Activated T-helper 9 cell treated with anti-CD3 and anti-CD28 coated beads, Interleukin-2, amount 50 U/mL, for 16 hours (primary cell): ENCODE measurements around the gene PLAGL2.
"Not testable (repeated sequence)": the region's sequence is repeated elsewhere in the genome, so short reads cannot be mapped to it uniquely, and the experiment has no call there.

Source experiments
- DNase-seq: peaks from one replicate; pipeline ENCODE4 v3.0.0-alpha.2; 2020; ENCODE audit warnings: low read depth

Gene PLAGL2, protein sequence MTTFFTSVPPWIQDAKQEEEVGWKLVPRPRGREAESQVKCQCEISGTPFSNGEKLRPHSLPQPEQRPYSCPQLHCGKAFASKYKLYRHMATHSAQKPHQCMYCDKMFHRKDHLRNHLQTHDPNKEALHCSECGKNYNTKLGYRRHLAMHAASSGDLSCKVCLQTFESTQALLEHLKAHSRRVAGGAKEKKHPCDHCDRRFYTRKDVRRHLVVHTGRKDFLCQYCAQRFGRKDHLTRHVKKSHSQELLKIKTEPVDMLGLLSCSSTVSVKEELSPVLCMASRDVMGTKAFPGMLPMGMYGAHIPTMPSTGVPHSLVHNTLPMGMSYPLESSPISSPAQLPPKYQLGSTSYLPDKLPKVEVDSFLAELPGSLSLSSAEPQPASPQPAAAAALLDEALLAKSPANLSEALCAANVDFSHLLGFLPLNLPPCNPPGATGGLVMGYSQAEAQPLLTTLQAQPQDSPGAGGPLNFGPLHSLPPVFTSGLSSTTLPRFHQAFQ

DNA sequence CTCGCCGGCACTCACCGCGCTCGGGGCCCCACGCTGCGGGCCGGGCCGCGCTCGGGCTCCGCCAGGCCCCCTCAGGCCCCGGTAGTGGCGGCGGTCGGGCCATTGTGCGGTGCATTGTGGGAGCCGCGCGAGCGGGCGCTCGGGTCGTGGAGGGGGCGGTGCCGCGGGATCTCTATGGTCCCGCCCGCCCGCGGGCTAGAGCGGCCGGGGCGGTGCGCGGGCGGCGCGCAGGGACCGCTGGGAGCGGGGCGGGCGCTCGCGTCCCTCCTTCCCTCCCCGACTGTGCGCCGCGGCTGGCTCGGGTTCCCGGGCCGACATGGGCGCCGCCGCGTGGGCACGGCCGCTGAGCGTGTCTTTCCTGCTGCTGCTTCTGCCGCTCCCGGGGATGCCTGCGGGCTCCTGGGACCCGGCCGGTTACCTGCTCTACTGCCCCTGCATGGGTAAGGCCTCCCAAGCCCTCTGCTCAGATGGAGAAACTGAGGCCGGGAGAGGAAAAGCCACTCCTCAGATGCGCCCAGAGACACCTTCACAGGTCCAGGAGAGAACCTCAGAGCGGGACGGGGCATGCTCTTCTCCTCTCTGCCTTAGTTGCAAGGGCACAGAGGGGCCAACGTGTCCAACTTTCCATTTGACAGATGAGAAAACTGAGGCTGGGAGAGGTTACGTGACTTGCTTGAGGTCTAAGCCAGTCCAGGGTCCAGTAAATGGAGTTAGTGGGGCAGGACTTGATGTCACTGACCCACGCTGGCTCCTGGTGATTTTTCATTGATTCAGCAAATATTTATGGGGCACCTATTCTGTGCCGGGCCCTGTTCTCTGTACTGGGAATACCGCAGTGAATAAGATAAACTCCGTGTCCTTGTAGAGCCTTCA, at the start of gene PLAGL2, which contains the start of gene POFUT1:
Gene PLAGL2, minus strand, starts transcription at position 118 of the 873 bp plus-strand sequence. CDS start 5,565 bp downstream, outside the sequence.
Gene POFUT1, plus strand, starts transcription at position 255 of the 873 bp plus-strand sequence. Its CDS starts 62 bp downstream, at position 317.
- DNase-seq = peak; percentile 87

DNA sequence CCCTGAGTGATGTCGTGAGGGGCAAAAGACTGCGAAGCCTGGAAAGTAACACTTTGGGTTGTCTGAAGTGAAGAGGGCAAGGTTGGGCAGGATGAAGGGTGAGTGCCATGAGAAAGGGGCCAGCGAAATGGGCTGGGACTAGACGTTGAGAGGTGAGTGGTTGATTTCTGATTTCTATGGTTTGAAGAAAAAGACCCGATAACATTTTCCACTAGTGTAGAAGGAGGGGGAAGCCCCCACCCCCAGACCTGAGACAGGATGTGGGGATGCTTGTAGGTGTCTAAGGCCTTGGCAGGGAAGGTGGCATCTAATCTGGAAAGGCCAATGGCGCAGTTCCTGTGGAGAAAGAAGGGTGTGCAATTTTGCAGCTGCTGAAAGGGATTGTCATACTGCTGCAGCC, 44.6 kb upstream of the PLAGL2 start:
- DNase-seq = peak; percentile 63

DNA sequence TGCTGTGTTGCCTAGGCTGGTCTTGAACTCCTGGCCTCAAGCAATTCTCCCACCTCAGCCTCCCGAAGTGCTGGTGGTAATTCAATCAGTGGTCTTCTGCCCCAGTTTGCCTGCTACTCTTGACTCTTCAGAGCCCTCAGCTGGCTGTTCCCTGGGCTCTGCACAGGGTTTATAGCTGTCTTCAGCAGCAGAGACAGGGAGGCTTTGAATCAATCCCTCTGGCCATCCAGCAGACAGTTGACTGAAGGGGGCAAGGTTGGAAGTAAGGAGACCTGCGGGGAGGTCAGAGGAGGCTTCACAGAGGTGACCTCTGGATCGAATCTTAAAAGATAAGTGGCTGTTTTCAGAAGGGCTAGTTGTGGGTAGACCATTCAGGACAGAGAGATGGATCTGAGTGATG, 43.9 kb upstream of the PLAGL2 start:
- no peak for DNase-seq

DNA sequence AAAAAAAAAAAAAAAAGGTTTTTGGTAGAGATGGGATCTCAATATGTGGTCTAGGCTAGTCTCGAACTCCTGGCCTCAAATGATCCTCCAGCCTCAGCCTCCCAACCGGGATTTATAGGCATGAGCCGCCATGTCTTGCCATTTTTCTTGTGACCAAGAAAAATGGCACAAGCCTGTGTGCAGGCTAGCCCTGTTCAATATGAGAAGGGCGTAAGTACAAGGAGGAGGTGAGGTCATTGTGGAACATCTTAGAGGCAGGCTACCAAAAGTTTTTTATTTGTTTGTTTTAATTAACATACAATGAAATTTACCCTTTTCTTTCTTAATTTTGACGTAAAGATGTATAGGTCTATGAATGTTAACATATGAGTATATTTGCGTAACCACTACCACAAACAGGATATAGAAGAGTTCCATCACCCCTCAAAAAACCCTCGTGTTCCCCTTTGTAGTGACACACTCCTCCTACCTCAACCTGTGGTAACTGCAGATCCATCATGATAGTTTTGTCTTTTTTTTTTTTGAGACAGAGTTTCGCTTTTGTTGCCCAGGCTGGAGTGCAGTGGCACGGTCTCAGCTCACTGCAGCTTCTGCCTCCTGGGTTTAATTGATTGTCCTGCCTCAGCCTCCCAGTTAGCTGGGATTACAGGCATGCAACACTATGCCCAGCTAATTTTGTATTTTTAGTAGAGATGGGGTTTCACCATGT, 41.6 kb upstream of the PLAGL2 start:
- no peak for DNase-seq

DNA sequence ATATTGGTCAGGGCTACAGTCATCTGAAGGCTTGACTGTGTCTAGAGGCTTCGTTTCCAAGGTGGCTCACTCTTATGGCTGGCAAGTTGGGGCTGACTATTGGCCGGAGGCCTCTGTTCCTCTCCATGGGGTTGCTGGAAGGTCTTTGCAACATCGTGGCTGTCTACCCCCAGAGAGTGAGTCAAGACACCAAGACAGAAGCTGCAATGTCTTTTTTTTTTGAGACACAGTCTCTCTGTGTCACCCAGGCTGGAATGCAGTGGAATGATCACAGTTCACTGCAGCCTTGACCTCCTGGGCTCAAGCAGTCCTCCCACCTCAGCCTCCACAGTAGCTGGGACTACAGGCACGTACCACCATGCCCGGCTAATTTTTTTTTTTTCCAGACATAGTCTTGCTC, 40.5 kb upstream of the PLAGL2 start:
- DNase-seq = no peak

DNA sequence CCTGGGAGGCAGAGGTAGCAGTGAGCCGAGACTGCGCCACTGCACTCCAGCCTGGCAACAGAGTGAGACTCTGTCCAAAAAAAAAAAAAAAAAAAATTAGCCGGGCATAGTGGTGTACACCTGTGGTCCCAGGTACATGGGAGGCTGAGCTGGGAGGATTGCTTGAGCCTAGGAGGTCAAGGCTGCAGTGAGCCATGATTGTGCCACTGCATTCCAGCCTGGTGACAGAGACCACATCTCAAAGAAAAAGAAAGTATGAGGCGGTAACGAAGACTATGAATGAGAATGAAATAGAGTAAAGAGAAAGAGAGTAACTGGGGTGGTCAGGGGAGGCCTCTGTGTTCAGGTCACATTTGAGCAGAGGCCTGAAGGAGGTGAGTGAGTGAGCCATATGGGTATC, 38.7 kb upstream of the PLAGL2 start:
- not testable (repeated sequence) for DNase-seq

DNA sequence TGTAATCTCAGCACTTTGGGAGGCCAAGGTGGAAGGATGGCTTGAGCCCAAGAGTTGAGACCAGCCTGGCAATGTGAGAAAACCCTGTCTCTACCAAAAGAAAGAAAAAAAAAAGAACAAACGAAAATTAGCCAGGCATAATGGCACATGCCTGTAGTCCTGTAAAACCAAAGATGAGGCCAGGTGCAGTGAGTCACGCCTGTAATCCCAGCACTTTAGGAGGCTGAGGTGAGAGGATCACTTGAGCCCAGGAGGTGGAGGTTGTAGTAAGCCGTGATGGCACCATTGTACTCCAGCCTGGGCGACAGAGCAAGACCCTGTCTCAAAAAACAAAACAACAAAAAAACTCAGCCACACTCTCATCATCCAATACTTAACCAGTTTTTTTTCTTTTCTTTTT, 37.4 kb upstream of the PLAGL2 start:
- DNase-seq = no peak

DNA sequence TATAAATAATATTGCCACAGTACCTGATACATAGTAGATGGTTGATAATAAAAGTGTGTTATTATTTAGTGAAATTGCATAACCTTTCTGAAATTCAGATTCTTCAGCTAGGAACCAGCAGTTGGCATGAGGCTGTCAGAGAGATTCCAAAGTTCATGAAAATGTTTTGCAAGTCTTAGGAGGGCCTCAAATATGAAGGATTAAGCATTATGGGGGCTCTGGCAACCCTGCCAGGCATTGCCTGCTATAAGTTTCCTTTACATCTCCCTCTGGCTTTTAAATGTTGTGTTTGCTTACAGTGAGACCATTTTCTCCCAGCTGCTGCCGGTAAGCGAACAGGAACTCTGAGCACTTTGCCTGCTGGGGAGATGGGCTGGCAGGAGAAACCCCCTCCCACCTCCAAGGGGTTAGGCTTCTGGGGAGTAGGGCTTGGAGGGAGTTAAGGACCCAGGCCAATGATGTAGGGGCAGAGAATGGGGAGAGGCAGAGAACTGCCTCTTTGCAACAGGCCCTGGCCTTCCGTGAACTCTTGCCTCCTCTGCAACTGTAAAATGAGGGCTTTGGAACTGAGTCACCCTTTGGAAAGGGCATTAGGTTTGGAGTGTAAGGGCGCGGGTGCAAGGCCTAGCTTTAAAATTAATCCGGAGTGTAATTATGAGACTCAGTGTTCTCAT, 36.7 kb upstream of the PLAGL2 start:
- no peak for DNase-seq

DNA sequence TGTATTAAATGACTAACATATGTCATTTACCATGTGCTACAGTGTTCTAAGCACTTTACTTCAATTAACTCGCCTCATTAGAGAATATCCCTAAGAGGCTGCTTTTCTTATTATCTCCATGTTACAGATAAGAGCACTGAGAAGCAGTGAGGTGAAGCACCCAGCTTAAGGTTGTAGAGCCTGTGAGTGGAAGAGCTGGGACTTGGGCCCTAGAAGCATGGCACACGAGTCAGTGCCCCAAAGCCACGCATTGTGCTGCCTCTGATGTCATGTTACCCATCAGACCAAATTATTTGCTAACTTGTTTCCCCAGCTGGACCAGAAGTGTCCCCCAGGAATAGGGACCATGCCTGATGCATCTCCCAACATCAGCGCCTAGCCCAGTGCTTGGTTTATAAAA, 34.3 kb upstream of the PLAGL2 start:
- DNase-seq = no peak

DNA sequence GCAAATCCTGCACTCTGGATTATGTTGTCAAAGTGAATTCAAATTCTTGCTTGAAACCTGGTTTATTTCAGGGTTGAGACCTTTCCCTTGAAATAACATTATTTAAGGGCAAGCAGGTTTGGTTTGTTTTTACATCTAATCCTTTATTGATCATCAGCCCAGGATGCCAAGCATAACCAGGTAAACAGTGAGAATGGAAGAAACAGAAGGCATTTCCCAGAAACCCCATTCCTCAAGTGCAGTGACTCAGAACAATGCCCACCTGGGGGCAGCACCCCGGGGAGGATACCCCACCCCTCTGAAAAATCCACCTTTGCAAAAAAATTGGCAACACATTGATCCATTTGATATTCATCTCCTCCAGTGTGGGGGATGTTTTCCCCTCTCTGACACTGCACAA, 32.7 kb upstream of the PLAGL2 start:
- DNase-seq = no peak

DNA sequence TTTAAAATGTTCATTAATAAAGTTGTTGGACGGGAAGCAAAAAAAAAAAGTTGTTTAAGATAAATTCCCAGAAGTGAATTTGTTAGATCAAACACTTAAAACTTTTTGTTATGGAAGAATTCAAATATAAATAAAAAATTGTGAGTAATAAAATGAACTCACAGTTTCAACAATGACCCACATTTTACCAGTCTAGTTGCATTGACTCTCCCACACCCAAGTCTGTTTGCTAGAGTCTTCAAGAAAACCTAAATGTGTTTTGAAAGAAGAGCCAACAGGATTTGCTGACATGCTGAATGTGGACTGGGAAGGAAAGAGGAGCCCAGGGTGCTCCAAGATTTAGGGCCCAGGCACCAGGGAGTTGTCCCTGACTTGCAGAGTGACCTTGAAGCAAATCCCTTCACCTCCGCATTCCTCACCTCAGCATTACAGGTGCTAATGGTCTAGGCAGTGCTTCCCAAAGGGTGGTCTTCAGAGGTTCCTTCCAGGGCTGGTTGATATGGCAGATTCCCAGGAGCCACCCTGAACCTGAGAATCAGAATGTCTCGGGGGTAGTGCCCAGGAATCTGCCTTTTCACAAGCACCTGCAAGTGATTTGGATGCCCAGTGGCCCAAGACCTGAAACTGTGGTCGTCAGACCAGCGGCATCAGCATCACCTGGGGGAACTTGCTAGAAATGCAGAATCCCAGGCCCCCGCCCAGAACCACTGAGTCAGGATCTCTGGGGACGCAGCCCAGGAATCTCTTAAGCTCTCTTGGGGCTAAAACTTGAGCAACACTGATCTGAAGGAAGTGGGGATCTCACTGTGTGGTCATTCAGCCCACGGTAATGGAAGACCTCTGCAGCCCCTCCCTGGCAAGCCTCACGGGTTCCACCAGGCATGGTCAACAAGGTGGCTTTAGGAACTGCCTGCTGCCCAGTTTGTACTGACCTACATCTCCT, 31.2 kb upstream of the PLAGL2 start:
- DNase-seq = no peak

DNA sequence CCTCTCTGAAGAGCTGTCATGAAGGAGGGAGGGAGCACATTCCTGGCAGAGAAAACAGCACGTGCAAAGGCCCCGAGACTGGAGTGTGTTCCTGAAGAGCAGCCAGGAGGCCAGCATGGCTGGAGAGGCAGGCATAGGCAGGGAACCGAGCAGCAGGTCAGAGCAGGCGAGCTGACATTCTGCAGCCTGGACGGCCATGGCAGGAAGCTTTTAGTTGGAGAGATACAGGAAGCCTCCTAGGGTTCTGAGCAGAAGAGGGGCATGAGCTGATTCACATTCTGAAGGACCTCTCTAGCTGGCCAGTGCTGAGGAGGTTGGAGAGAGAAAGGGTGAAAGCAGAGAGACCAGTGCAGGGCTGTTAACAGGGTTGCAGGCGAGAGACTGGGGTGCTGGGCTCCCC, 29.9 kb upstream of the PLAGL2 start:
- no peak for DNase-seq

DNA sequence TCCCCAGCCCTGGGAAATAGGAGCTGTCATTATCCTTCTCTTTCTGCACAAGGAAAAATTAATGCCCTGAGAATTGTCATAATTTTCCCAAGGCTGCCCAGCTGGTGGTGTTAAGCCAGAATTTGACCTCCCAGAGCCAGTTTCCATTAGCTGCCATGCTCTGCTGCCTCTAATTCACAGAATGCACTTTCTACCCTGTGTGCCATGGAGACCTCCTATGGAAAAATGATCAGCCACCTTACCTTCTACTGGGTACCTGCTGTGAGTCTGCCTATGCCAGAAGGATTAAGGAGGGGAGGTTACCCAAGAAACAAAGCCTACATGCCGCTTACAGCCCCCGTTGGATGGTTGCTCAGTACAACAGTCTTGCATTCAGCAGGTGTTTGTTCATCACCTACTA, 29.3 kb upstream of the PLAGL2 start:
- no peak for DNase-seq

DNA sequence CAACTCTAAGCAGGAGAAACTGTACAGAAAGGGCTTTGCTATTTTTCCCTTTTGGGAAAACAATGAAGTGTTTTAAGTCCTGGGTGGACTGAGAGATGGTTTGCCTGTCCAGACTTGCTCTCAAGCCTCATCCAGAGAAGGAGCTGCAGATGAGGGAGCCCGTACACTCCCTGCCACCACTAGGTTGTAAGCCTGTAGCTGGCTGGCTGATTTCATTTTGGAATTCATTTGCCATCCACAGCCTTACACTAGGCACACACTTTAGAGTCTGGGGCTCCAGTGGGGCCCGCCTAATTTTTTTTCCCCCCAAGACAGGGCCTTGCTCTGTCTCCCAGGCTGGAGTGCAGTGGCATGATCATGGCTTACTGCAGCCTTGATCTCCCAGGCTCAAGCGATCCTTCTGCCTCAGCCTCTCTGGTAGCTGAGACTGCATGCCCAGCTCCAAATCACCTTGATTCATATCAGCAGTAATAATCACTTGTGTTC, 28.5 kb upstream of the PLAGL2 start:
- no peak for DNase-seq

DNA sequence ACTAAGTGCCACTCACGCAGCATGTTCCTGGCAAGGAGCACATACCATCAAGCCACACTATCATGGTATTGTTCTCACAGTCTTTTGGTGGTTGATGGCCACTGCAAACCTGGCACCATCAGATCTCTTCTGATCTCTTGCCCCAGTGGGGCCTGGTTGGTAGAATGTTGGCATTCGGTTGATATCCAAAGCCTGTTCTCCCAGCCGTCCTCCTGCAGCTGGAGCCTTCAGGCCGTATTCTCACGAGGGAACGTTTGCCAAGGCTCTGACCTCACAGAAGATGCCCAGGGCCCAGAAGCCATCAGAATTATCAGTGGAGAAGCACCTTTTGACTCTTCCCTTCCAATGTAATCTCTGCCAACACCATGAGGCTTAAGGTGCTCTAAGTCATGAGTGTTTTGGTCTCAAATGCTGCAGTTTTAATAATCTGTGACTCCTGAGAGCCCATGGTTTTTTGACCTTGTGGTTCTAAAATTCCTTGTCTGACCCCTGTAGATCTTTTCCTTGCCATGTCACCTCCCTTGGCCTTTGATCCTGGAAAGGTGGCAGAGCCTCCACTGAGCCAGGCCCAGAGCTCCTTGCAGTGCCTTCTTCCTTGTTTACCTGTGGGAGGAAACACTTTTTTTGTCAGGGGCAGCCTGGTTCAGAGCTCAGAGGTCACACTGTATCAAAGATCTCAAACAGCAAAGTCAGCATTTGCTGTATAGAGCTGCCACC, 27.9 kb upstream of the PLAGL2 start:
- DNase-seq = no peak

DNA sequence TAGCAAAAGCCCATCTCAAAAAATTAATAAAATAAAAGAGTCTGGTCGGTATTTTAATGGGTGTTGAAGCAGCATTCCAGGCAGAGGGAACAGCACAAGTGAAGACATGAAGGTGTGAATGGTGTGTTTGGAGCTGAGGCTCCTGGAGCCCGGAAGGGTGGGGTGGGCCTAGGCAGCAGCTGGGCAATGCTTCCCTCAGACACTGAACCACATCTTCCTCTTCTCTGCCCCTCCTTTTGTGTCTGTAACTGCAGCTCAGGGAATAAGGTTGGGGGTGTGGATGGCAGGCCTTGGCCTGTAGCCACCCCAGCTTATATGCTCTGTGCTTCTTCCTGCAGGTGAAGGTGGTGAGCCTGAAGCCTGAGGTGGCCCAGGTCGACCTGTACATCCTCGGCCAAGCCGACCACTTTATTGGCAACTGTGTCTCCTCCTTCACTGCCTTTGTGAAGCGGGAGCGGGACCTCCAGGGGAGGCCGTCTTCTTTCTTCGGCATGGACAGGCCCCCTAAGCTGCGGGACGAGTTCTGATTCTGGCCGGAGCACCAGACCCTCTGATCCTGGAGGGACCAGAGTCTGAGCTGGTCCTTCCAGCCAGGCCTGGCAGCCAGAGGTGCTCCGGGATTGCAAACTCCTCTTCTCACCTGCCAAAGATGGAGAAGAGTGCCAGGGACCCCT, 26.7 kb upstream of the PLAGL2 start:
- no peak for DNase-seq

DNA sequence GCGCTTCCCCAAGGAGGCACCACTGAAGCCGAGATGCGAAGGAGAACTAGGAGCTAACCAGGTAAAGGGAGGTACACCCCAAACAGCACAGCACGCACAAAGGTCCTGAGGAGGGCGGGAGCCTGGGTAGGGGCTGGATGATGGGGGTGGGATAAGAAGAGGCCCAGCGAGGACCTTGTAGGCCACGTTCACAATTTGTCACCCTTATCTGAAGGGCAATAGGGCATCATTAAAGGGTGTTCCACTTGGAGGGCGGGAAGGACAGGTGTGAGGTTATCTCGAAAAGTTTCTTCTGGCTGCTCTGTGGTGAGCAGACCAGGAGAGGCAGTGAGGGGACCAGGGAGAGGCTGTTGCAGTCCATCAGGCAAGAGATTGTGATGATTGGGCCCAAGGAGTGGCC, 25.7 kb upstream of the PLAGL2 start:
- no peak for DNase-seq

DNA sequence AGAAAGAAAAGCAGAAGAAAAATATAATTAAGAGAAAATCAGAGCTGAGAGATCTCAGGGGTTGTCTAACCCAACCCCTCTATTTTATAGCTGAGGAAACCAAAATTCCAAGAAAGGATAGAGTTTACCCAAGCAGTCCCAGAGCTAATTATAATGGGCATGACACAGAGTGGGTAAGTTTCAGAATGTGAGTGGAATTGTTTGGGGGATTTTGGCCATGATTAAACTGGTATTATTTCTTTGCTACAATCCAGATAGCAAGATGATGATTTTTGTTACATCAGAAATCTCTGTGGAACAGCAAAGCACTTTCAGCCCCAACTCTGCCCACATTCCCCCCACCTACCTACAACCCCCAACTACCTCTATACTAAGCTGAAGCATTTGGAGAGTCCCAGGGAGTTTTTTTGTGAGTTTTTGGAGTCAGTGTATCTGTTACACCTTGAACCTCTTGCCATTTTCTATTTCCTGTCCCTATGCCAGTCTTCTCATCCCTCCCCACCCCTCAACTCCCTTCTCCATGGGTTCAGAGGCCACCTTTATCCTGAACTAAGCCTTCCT, 24.9 kb upstream of the PLAGL2 start:
- peak; percentile 15 for DNase-seq

DNA sequence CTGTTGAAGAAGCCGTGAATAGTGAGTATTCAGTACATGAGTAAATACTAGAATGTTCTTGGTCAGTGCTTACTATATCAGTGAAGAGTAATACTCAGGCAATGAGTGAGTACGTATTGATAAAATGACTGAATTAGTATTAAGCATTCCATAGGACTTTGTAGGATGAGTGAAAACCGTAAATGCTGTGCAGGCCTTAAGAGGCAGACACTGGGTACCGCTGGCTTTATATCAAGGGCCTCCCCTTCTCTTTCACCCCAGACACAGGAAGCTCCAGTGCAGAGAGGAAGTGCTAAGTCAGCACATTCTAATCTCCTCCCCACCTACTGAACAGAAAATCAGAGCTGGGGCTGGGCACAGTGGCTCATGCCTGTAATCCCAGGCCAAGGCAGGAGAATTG, 24.3 kb upstream of the PLAGL2 start:
- no peak for DNase-seq
